Psoas muscle (tissue), 8 donors: Measurements from ENCODE around the gene ITPR2. TPM values are rescaled to one million over a fixed set of nuclear protein-coding genes. Genes with fewer than 3 reads are reported as not detected.

Experiments used
- ATAC-seq, 4 donors: fragments of 200-7000 bp; cut with Tn5 transposase; one replicate each; pipeline ENCODE4 v1.9.1; 2020; ENCODE audit warnings: moderate library complexity in 3 of 4, mild to moderate bottlenecking in 2 of 4
- DNase-seq, 2 donors: peaks; one replicate each; pipeline ENCODE4 v3.0.0-alpha.2; 2020
- H3K27ac ChIP-seq: fragments of 200-600 bp; one replicate; pipeline ENCODE4 v1.8.0; 2022
- H3K27me3 ChIP-seq, 3 donors: fragments of 200-600 bp in 1 of 3; one replicate each; pipeline versions ENCODE4 v1.6.1 to v1.8.0; 2013 to 2022; ENCODE audit warnings: low read length in 2 of 3, mild to moderate bottlenecking in 2 of 3, moderate library complexity in 1 of 3; ENCODE audit not compliant: insufficient read depth in 3 of 3
- H3K36me3 ChIP-seq, 2 donors: fragments of 200-600 bp in 1 of 2; one replicate each; pipeline versions ENCODE4 v1.6.1 to v1.8.0; 2013 to 2022; ENCODE audit warnings: low read depth in 1 of 2, mild to moderate bottlenecking in 1 of 2, moderate library complexity in 1 of 2; ENCODE audit not compliant: insufficient read depth in 1 of 2
- H3K4me1 ChIP-seq: fragments of 200-600 bp; one replicate; pipeline ENCODE4 v1.8.0; 2022
- H3K4me3 ChIP-seq: fragments of 200-600 bp; one replicate; pipeline ENCODE4 v1.8.0; 2022; ENCODE audit warnings: mild to moderate bottlenecking
- H3K9me3 ChIP-seq: fragments of 200-600 bp; one replicate; pipeline ENCODE4 v1.8.0; 2022
- WGBS, 3 donors: extraction: QIAGEN DNeasy Blood & Tissue Kit; methylation state at CpG; one replicate each; pipeline versions ENCODE4 v1.1.6 to v1.1.7; 2013; 5-methylcytosine and 5-hydroxymethylcytosine counted together
- intact Hi-C, 2 donors: fragments of 100-400 bp; cut with DNase I; formaldehyde crosslinking; loops; one replicate each; pipeline versions ENCODE4 v1.11.0 to v1.14.2; 2022
- polyA plus RNA-seq, 3 donors: library from polyadenylated mRNA; stranded (reverse); fragments of 200-250 nt; gene quantifications; one replicate each; pipeline ENCODE4 v1.2.3, GENCODE V29; 2013
- total RNA-seq, 4 donors: library from RNA; stranded (reverse); fragmentation: NEBNext Ultra II Directional in 2 of 4; extraction: Animal tissue kit (Norgen Biotek cat#: 25700) in 2 of 4; gene quantifications; one replicate each; pipeline versions ENCODE4 v1.2.1 to v1.2.4, GENCODE V29; 2021 to 2023
- TF ChIP-seq, protein P1 (sequence below): fragments of 200-600 bp; IDR thresholded peaks from one replicate; pipeline ENCODE4 v1.8.0; 2022; ENCODE audit warnings: antibody characterized with exemption
- donor health status: healthy with polysubstance abuse.
- donor health status: DM: no; HTN: no; CAD: no; lungs with moderate emphysema.
- donor health status: Bipolar disorder and iron deficiency.
- donor health status: healthy.
- donor health status: DM: yes; HTN: yes; CAD: no.
- donor health status: DM: no; HTN: no; CAD: no.
- donor health status: DM: no; HTN: no; CAD: no.
- donor health status: DM: yes; HTN: yes; CAD: no.

The ITPR2 gene
- total and polyA plus RNA-seq, 7 donors: 0.86 to 10.3 (median 6.1) TPM

DNA sequence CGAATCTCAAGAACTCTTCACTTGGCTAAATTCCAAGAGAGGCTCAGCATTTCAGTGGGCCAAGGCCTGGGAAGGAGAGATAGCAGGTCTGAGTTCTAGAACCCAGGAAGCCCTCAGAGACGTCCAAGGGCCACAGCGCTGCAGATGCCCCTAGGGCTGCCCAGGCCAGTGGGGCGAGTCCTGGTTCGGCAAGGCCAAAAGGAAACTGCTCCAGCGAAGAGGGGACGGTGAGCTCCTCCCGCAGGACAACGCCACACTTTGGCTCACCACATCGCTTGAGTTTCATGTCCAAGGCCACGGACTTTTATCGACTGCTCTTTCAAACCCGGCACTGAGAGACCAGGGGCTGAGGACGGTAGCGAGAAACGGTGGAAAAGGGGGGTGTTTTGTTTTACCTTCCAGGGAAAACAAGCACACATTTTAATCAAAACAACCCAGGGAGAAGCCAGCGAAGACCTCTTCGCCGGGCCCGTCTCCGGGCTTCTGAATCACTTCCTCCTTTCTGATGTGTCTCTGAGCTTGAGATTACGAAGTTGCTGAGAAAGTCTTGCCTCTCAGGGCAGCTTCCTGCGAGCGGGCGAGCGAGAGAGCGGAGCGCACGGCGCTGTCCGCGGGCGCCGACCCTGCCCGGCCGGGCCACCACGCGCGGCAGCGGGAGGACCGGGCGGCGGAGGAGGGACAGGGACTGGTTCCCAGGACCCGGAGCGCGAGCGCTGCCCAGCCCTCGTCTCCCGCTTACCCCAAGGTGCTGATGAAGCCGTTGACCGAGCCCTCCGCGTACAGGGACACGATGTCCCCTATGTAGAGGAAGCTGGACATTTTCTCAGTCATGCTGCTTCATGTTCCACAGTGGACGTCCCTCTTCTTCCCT is 808 bp downstream of the ITPR2 start:
- no peaks in the 10 kb centered on the region for H3K27me3 ChIP-seq
- TF ChIP-seq, protein P1, sequence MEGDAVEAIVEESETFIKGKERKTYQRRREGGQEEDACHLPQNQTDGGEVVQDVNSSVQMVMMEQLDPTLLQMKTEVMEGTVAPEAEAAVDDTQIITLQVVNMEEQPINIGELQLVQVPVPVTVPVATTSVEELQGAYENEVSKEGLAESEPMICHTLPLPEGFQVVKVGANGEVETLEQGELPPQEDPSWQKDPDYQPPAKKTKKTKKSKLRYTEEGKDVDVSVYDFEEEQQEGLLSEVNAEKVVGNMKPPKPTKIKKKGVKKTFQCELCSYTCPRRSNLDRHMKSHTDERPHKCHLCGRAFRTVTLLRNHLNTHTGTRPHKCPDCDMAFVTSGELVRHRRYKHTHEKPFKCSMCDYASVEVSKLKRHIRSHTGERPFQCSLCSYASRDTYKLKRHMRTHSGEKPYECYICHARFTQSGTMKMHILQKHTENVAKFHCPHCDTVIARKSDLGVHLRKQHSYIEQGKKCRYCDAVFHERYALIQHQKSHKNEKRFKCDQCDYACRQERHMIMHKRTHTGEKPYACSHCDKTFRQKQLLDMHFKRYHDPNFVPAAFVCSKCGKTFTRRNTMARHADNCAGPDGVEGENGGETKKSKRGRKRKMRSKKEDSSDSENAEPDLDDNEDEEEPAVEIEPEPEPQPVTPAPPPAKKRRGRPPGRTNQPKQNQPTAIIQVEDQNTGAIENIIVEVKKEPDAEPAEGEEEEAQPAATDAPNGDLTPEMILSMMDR: no peak
- peaks cover 11% of the 10 kb centered on the region for H3K4me1 ChIP-seq
- ATAC-seq (peak; percentile 54 to 73 (median 67)), DNase-seq (peak; percentile 54 to 77)
- H3K36me3 ChIP-seq: no peaks in the 10 kb centered on the region
- H3K9me3 ChIP-seq: no peaks in the 10 kb centered on the region
- intact Hi-C loops: no loop called here
- peak overlapping the region; percentile 91 for H3K27ac ChIP-seq
- WGBS, 3 donors: 0 to 1% (median 1%) methylated on average over 46 to 55 of the region's 55 CpGs
- H3K4me3 ChIP-seq: peak overlapping the region; percentile 86

DNA sequence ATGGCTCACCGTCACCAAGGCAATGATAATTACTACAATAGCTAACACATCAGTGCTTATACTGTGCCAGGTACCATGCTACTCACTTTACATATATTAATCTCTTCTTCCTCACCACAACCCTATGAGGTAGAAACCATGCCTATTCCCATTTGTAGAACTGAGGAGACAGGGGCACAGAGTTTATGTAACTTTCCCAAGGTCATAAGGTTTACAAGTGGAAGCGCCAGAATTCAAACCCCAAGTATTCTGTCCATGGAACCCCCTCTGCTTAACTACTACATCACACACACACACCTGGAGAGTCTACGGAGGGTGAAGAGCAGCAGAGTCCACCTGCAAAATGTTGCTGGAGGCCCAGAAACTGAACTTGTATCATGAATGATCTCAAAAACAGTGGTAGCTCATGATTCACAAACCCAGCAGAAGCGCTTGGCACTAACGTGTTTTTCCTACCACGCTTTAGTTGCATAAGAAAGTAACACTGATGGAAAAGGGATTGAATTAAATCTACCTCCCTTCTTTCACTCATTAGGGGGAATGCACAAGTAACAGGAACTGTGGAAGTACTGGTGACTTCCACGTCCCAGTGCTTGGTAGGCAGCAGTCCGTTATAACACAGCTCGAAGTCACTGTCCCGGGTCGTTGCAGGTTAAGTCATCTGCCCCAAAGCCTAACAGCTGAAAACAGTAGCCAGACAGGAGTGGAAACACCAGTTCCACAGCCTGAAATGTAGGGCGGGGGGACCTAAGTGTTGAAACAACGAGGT is 2.0 kb downstream of the ITPR2 start:
- Histone ChIP-seq H3K27me3 (no peaks in the 10 kb centered on the region), H3K9me3 (no peaks in the 10 kb centered on the region), H3K4me1 (peaks cover 11% of the 10 kb centered on the region), H3K27ac (no peak overlapping the region), H3K36me3 (no peaks in the 10 kb centered on the region), H3K4me3 (peak overlapping the region; percentile 86)
- DNase-seq: no peak
- ATAC-seq: no peak
- TF ChIP-seq, protein P1: no peak
- 75 to 84% (median 83%) methylated on average over 13 of the region's 13 CpGs for WGBS, 3 donors
- intact Hi-C loops: no loop called here

DNA sequence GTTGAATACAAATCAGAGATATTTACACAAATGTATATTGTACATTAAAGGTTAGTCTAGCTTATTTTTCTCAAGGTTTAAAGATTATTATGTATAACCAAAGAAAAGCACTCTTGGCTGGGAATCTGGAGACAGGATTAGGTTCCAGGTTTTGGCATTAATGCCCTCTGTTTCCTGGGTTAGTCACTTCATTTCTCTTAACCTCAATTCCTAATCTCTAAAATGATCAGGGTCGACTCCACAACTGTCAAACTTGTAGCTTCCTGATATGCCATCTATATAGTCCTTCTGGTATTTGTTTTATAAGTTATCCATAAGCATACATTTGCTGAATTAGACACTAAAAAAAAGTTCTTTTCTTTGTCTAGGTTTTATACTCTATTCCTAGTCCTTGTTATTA is 2.6 kb downstream of the ITPR2 start:
- peak overlapping the region; percentile 86 for H3K4me3 ChIP-seq

DNA sequence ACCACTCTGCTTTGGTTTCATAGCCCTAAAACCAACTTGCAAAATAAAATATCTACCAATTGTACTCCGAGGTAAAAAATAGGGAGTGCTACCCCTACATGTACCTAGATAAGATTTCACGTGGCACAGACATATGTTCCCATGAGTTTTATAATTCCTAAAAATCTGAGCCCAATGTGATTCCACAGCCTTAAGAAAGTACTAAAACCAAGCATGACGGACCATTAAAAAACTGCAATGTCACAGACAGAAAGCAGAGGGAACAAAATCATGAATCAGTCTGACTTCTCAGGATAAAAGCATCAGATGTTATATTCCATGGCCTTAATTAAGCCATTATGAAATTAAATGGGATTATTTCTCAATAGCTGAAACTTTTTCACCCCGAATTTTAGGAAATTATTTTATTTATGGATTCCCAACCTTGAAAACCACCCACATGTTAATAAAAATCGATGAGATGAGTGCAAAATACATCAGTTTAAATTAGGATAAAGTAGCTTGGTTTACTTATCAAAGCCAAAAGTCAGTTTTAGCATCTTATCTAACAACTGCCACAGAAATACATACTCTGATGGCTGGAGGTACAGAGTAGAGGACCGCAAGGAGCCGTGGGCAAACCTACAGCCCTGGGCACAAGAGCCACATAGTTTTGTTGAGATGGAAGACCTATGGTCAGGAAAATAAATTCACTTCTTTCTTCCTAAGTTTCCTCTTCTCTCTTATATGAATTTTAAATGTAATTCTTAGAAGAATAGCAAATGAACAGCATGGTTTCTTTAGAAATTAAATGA is 4.5 kb downstream of the ITPR2 start:
- TF ChIP-seq, protein P1: no peak
- ATAC-seq (no peak), DNase-seq (no peak)
- Histone ChIP-seq H3K36me3 (no peaks in the 10 kb centered on the region), H3K4me3 (no peak overlapping the region), H3K27me3 (no peaks in the 10 kb centered on the region), H3K4me1 (peaks cover 11% of the 10 kb centered on the region), H3K27ac (no peak overlapping the region), H3K9me3 (no peaks in the 10 kb centered on the region)
- intact Hi-C loops: no loop called here
- WGBS, 3 donors: 84 to 89% (median 86%) methylated on average over 7 of the region's 7 CpGs

More for the DNA sequence above, 2.6 kb downstream of the ITPR2 start:
- 61 to 76% (median 63%) methylated on average over 1 of the region's 1 CpG for WGBS, 3 donors
- Histone ChIP-seq H3K27me3 (no peaks in the 10 kb centered on the region), H3K9me3 (no peaks in the 10 kb centered on the region), H3K4me1 (peaks cover 11% of the 10 kb centered on the region), H3K27ac (no peak overlapping the region), H3K36me3 (no peaks in the 10 kb centered on the region)
- intact Hi-C loops: no loop called here
- TF ChIP-seq, protein P1: no peak
- ATAC-seq: no peak
- no peak for DNase-seq
